T-cell (primary cell): ENCODE results near the gene JARID2. TPM values are rescaled to one million over a fixed set of nuclear protein-coding genes. Genes with fewer than 3 reads are reported as not detected.

Experiments
- ATAC-seq, 4 experiments: fragments of 200-7000 bp in 3 of 4; fragments of 150-1000 bp in 1 of 4; cut with Tn5 transposase; replicated peaks in 1 of 4; 1 replicate in 3 of 4; 2 replicates in 1 of 4; pipeline ENCODE4 v1.10.0; 2021; ENCODE audit warnings: moderate library complexity in 3 of 4, mild to moderate bottlenecking in 2 of 4, moderate number of reproducible peaks in 1 of 4
- CTCF ChIA-PET, 2 donors: fragments of 300-600 bp; sonication (Branson Sonifier 250); formaldehyde crosslinking; loops; one replicate each; lab custom pipeline; 2022; ENCODE audit warnings: antibody characterized with exemption in 2 of 2; lab: Charles Lee
- POLR2A ChIA-PET, 2 donors: fragments of 300-600 bp; sonication (Branson Sonifier 250); formaldehyde crosslinking; loops; one replicate each; lab custom pipeline; 2022; ENCODE audit warnings: antibody characterized with exemption in 2 of 2; lab: Charles Lee
- DNase-seq, 35 experiments: peaks; one replicate each; pipeline versions ENCODE4 v3.0.0 to v3.0.0-alpha.2; 2013 to 2023
- H3K27ac ChIP-seq: one replicate; pipeline ENCODE4 v1.5.1; 2013; ENCODE audit warnings: low read length
- H3K27me3 ChIP-seq, 2 experiments: replicated peaks in 1 of 2; 1 replicate in 1 of 2; 2 replicates in 1 of 2; pipeline versions ENCODE4 v1.6.1 to v1.7.0; 2013; ENCODE audit warnings: low read length in 1 of 2, mixed read lengths in 1 of 2; ENCODE audit not compliant: control insufficient read depth in 2 of 2, insufficient read depth in 2 of 2; ENCODE audit errors: extremely low read depth in 1 of 2
- H3K36me3 ChIP-seq, 2 donors: 1 replicate in 1 of 2; 2 replicates in 1 of 2; pipeline versions ENCODE4 v1.6.1 to v1.7.0; 2013; ENCODE audit warnings: low read length in 1 of 2; ENCODE audit not compliant: control insufficient read depth in 2 of 2, insufficient read depth in 1 of 2; ENCODE audit errors: extremely low read depth in 1 of 2
- H3K4me1 ChIP-seq, 2 experiments: 1 replicate in 1 of 2; 2 replicates in 1 of 2; pipeline versions ENCODE4 v1.6.1 to v1.7.0; 2013; ENCODE audit warnings: low read length in 2 of 2, mixed read lengths in 1 of 2; ENCODE audit not compliant: insufficient read depth in 2 of 2, control insufficient read depth in 1 of 2; ENCODE audit errors: extremely low read depth in 1 of 2
- H3K4me3 ChIP-seq, 2 donors: 1 replicate in 1 of 2; 2 replicates in 1 of 2; pipeline versions ENCODE4 v1.5.1 to v1.7.0; 2013; ENCODE audit warnings: mild to moderate bottlenecking in 2 of 2, low read length in 1 of 2, moderate library complexity in 1 of 2; ENCODE audit not compliant: control insufficient read depth in 1 of 2; ENCODE audit errors: extremely low read depth in 1 of 2
- H3K9me3 ChIP-seq: 2 replicates; pipeline ENCODE4 v1.7.0; 2013
- H3K27ac Mint-ChIP-seq, 2 donors: one replicate each; pipeline ENCODE4 v1.8.0; 2020 to 2021; ENCODE audit warnings: mild to moderate bottlenecking in 2 of 2, mixed read lengths in 2 of 2
- H3K27me3 Mint-ChIP-seq, 2 donors: one replicate each; pipeline ENCODE4 v1.8.0; 2021 to 2022; ENCODE audit warnings: mixed read lengths in 2 of 2
- H3K36me3 Mint-ChIP-seq: one replicate; pipeline ENCODE4 v1.8.0; 2021; ENCODE audit warnings: mixed read lengths
- H3K4me1 Mint-ChIP-seq, 3 donors: one replicate each; pipeline ENCODE4 v1.8.0; 2020 to 2022; ENCODE audit warnings: mixed read lengths in 3 of 3, mild to moderate bottlenecking in 1 of 3
- H3K4me3 Mint-ChIP-seq, 3 donors: one replicate each; pipeline ENCODE4 v1.8.0; 2020 to 2022; ENCODE audit warnings: mild to moderate bottlenecking in 3 of 3, mixed read lengths in 3 of 3, moderate library complexity in 3 of 3
- H3K9me3 Mint-ChIP-seq, 3 donors: one replicate each; pipeline ENCODE4 v1.8.0; 2020 to 2022; ENCODE audit warnings: mixed read lengths in 3 of 3
- WGBS: methylation state at CpG from one replicate; pipeline ENCODE4 v1.1.5; 2013; ENCODE audit warnings: missing lambda C conversion rate; ENCODE audit not compliant: insufficient coverage; 5-methylcytosine and 5-hydroxymethylcytosine counted together
- total RNA-seq, 35 experiments: library from RNA in 6 of 35; stranded (reverse) in 6 of 35; fragments of 120-200 nt in 1 of 35; gene quantifications; one replicate each; pipeline versions ENCODE4 v1.2.1 to v1.2.4 and lab custom pipeline; 2013 to 2026

JARID2 gene
- total RNA-seq, 5 donors from 2014 or later (not counting 1 experiment from before 2014, with no cell fraction given), result 19.8 to 27.9 (median 21.6) TPM

- Mint-ChIP-seq H3K9me3 (no peaks in the 10 kb centered on the region), H3K36me3 (peaks cover 33% of the 10 kb centered on the region)
- POLR2A ChIA-PET, result interaction anchor here in 1 of 2 donors (0.6 kb wide), 1 partner anchor 817 kb away, joined by 5 read pairs; no protein-coding TSS in a partner anchor
Measured at GRCh38 chr6:15498640-15499039, 252.8 kb downstream of the JARID2 start.

DNA sequence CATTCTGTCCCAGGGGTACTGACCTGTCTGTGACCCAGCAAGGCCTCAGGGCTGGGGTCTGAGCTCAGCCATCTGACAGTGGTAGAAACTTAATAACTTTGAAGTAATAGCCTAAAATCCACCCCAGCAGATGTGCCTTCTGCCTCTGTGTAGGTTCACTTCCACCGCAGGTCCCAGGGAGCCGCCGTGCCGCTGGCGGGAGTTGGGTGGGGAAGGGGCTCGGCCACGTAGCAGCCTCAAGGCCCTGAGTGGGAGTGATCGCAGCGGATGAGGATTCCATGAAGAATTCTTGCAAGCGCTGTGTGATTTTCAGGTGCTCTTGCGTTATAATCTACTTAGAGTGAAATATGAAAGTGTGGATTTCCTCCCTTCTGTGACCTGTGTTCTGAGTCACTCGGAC, 253.3 kb downstream of the JARID2 start:
- H3K4me3 Mint-ChIP-seq, result no peak overlapping the region
- POLR2A ChIA-PET, result interaction anchor here in 1 of 2 donors (0.6 kb wide), 1 partner anchor 808 kb away, joined by 6 read pairs; no protein-coding TSS in a partner anchor
- peak in 1 of 35 experiments; percentile 7 for DNase-seq
- ATAC-seq, result no peak
- H3K27me3 Mint-ChIP-seq, result no peaks in the 10 kb centered on the region
- H3K36me3 Mint-ChIP-seq, result peaks cover 34% of the 10 kb centered on the region
- H3K36me3 ChIP-seq, result peaks cover 19 to 73% of the 10 kb centered on the region in 2 donors
- CTCF ChIA-PET, result no interaction called here
- no peak overlapping the region for H3K27ac ChIP-seq
- peaks cover 0 to 2% (median 1%) of the 10 kb centered on the region in 3 donors for H3K4me1 Mint-ChIP-seq
- no peaks in the 10 kb centered on the region for H3K9me3 ChIP-seq
- H3K27ac Mint-ChIP-seq, result no peak overlapping the region
- no peaks in the 10 kb centered on the region for H3K4me1 ChIP-seq
- no peaks in the 10 kb centered on the region for H3K9me3 Mint-ChIP-seq
- H3K4me3 ChIP-seq, result no peak overlapping the region
- WGBS, result 97% methylated on average over 5 of the region's 12 CpGs
- H3K27me3 ChIP-seq, result no peaks in the 10 kb centered on the region

More at GRCh38 chr6:15498640-15499039, 252.8 kb downstream of the JARID2 start:
- no peaks in the 10 kb centered on the region for H3K4me1 ChIP-seq
- CTCF ChIA-PET, result no interaction called here
- H3K4me1 Mint-ChIP-seq, result peaks cover 0 to 2% (median 1%) of the 10 kb centered on the region in 3 donors
- WGBS, result 91% methylated on average over 11 of the region's 12 CpGs
- H3K27ac ChIP-seq, result no peak overlapping the region
- H3K9me3 ChIP-seq, result no peaks in the 10 kb centered on the region
- H3K36me3 ChIP-seq, result peaks cover 19 to 71% of the 10 kb centered on the region in 2 donors
- ATAC-seq (no peak), DNase-seq (peak in 1 of 35 experiments; percentile 10)
- no peak overlapping the region for H3K4me3 ChIP-seq
- H3K27me3 Mint-ChIP-seq, result no peaks in the 10 kb centered on the region
- H3K27ac Mint-ChIP-seq, result no peak overlapping the region
- no peak overlapping the region for H3K4me3 Mint-ChIP-seq
- H3K27me3 ChIP-seq, result no peaks in the 10 kb centered on the region

DNA sequence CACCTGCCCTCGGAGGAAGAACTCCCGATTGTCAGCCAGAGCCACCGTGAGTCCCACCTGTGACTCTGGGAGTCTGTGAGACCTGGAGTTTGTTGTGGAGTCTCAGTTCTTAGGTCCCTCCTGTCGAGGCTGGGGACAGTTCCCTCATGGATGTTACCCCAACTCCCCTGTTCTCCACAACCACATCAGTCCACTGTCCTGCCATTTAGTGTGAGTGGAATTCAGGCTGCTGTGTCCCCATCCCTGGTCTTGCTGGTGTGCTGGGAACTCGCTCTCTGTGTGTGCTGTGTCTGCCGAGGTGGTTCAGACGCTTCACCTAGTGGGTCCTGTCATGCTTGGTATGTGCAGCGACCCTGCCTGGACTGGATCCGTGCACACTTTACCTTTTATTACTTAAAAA, 253.7 kb downstream of the JARID2 start:
- no peak overlapping the region for H3K27ac ChIP-seq
- Mint-ChIP-seq H3K9me3 (no peaks in the 10 kb centered on the region), H3K27ac (no peak overlapping the region), H3K4me3 (no peak overlapping the region), H3K4me1 (peaks cover 0 to 2% (median 1%) of the 10 kb centered on the region in 3 donors), H3K36me3 (peaks cover 37% of the 10 kb centered on the region), H3K27me3 (no peaks in the 10 kb centered on the region)
- ChIA-PET CTCF (no interaction called here), POLR2A (interaction anchor here in 1 of 2 donors (0.6 kb wide), 1 partner anchor 807 kb away, joined by 6 read pairs; no protein-coding TSS in a partner anchor)
- ATAC-seq (no peak), DNase-seq (no peak)
- peaks cover 19 to 77% of the 10 kb centered on the region in 2 donors for H3K36me3 ChIP-seq
- no peaks in the 10 kb centered on the region for H3K4me1 ChIP-seq
- WGBS, result 100% methylated on average over 3 of the region's 9 CpGs
- H3K27me3 ChIP-seq, result no peaks in the 10 kb centered on the region
- H3K9me3 ChIP-seq, result no peaks in the 10 kb centered on the region
- H3K4me3 ChIP-seq, result no peak overlapping the region

- Histone ChIP-seq H3K4me3 (no peak overlapping the region), H3K27ac (no peak overlapping the region), H3K27me3 (no peaks in the 10 kb centered on the region), H3K9me3 (no peaks in the 10 kb centered on the region), H3K36me3 (peaks cover 23 to 84% of the 10 kb centered on the region in 2 donors), H3K4me1 (no peaks in the 10 kb centered on the region)
- Mint-ChIP-seq H3K36me3 (peaks cover 41% of the 10 kb centered on the region), H3K27ac (no peak overlapping the region), H3K27me3 (no peaks in the 10 kb centered on the region), H3K9me3 (no peaks in the 10 kb centered on the region), H3K4me3 (no peak overlapping the region), H3K4me1 (peaks cover 0 to 2% (median 1%) of the 10 kb centered on the region in 3 donors)
- ATAC-seq (no peak), DNase-seq (no peak)
- WGBS, result 86% methylated on average over 7 of the region's 16 CpGs
- POLR2A ChIA-PET, result no interaction called here
- CTCF ChIA-PET, result no interaction called here
Measured at GRCh38 chr6:15500078-15500740, 254.3 kb downstream of the JARID2 start.

DNA sequence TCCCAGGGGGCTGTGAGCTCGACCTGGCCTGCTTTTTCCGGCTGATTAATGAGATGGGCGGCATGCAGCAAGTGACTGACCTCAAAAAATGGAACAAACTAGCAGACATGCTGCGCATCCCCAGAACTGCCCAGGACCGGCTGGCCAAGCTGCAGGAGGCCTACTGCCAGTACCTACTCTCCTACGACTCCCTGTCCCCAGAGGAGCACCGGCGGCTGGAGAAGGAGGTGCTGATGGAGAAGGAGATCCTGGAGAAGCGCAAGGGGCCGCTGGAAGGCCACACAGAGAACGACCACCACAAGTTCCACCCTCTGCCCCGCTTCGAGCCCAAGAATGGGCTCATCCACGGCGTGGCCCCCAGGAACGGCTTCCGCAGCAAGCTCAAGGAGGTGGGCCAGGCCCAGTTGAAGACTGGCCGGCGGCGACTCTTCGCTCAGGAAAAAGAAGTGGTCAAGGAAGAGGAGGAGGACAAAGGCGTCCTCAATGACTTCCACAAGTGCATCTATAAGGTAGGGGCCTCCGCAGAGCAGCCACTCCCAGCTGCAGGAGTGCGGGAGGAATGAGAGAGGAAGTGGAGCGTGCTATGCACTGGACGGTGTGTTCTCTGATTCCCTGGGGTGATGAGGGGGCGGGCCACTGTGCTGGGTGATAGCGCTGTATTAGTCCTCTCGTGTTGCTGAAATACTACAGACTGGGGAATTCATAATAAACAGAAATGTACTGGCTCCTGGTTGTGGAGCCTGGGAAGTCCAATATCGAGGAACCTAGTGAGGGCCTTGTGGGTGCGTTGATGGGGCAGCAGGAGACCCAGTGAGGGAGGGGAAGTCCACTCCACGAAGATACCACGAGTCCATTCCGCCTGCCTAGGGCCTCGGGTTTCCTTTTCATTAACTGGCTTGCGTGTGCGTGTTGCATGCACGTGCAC, 255.3 kb downstream of the JARID2 start:
- no peaks in the 10 kb centered on the region for H3K27me3 ChIP-seq
- ChIA-PET CTCF (no interaction called here), POLR2A (no interaction called here)
- H3K4me1 ChIP-seq, result no peaks in the 10 kb centered on the region
- ATAC-seq, result no peak
- H3K27ac ChIP-seq, result no peak overlapping the region
- DNase-seq, result no peak
- 94% methylated on average over 35 of the region's 38 CpGs for WGBS
- H3K9me3 ChIP-seq, result no peaks in the 10 kb centered on the region
- no peak overlapping the region for H3K4me3 Mint-ChIP-seq
- H3K4me3 ChIP-seq, result no peak overlapping the region
- H3K36me3 ChIP-seq, result peaks cover 26 to 86% of the 10 kb centered on the region in 2 donors
- no peaks in the 10 kb centered on the region for H3K27me3 Mint-ChIP-seq
- peaks cover 40% of the 10 kb centered on the region for H3K36me3 Mint-ChIP-seq
- peaks cover 0 to 2% (median 0%) of the 10 kb centered on the region in 3 donors for H3K4me1 Mint-ChIP-seq
- no peaks in the 10 kb centered on the region for H3K9me3 Mint-ChIP-seq
- no peak overlapping the region for H3K27ac Mint-ChIP-seq

DNA sequence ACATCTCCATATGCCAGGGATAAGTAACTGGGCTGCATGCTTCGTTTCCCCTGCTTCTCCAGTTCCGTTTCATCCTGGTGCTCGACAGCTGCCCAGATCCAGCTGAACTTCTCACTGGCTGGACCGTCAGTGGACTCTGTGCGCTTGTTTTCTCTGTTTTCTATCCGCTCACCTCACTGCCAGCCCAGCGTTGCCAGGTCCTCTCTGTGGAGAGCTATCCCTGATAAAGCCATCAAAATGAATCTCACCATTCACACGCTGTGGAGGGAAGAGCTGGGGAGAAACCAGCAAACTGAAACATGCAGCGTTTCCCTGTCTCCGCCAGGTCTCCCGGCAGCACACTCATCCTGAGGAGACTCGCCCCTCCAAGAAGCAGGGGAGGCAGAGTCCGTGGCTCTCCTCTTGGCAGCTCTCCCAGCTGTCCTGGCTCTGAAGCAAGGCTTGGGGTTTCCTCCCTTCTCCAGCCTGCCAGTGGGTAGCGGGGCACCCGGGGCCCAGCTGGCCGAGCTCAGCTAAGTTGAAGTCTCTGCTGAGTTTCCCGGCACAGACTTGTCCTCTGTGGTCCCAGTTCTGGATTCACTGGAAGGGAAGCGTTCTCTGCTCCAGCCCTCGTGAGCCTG, 256.1 kb downstream of the JARID2 start:
- H3K27me3 Mint-ChIP-seq, result no peaks in the 10 kb centered on the region
- Histone ChIP-seq H3K4me3 (no peak overlapping the region), H3K9me3 (no peaks in the 10 kb centered on the region), H3K4me1 (no peaks in the 10 kb centered on the region), H3K27ac (no peak overlapping the region), H3K36me3 (peaks cover 25 to 86% of the 10 kb centered on the region in 2 donors), H3K27me3 (no peaks in the 10 kb centered on the region)
- H3K27ac Mint-ChIP-seq, result no peak overlapping the region
- ATAC-seq (no peak), DNase-seq (no peak)
- peaks cover 46% of the 10 kb centered on the region for H3K36me3 Mint-ChIP-seq
- CTCF ChIA-PET, result interaction anchor here in 1 of 2 donors (0.6 kb wide), 1 partner anchor 11 kb away, joined by 3 read pairs; no protein-coding TSS in a partner anchor
- no peak overlapping the region for H3K4me3 Mint-ChIP-seq
- WGBS, result 90% methylated on average over 10 of the region's 19 CpGs
- peaks cover 0 to 2% (median 0%) of the 10 kb centered on the region in 3 donors for H3K4me1 Mint-ChIP-seq
- no peaks in the 10 kb centered on the region for H3K9me3 Mint-ChIP-seq
- POLR2A ChIA-PET, result no interaction called here
